OCI-LY1 (cell line): ENCODE data around the gene COX10.

ENCODE experiments used
- H2AFZ ChIP-seq: fragments of 200-600 bp; sonication (generic), shearing (Covaris generic); 2 replicates; pipeline ENCODE4 v1.6.0; 2014; ENCODE audit warnings: antibody characterized with exemption, mild to moderate bottlenecking, low read length
- H3F3A ChIP-seq: fragments of 200-600 bp; sonication (generic), shearing (Covaris generic); 2 replicates; pipeline ENCODE4 v1.6.0; 2014; ENCODE audit warnings: mild to moderate bottlenecking, antibody characterized with exemption, low read length, moderate library complexity; ENCODE audit not compliant: insufficient read depth
- H3K27ac ChIP-seq: fragments of 200-600 bp; sonication (generic); 2 replicates; pipeline ENCODE4 v1.5.1; 2014; ENCODE audit warnings: low read length, mixed run types, mild to moderate bottlenecking, low read depth; ENCODE audit not compliant: poor library complexity, severe bottlenecking
- H3K27me3 ChIP-seq: fragments of 200-600 bp; sonication (generic); 2 replicates; pipeline ENCODE4 v1.6.0; 2014; ENCODE audit warnings: antibody characterized with exemption, mild to moderate bottlenecking, low read length, moderate library complexity; ENCODE audit not compliant: insufficient read depth
- H3K36me3 ChIP-seq: fragments of 200-600 bp; sonication (generic); 2 replicates; pipeline ENCODE4 v1.6.1; 2014; ENCODE audit warnings: mild to moderate bottlenecking, antibody characterized with exemption, low read length, moderate library complexity, mixed read lengths; ENCODE audit not compliant: insufficient read depth
- H3K4me1 ChIP-seq: fragments of 200-600 bp; sonication (generic); 2 replicates; pipeline ENCODE4 v1.5.1; 2014; ENCODE audit warnings: mild to moderate bottlenecking, low read length, moderate library complexity; ENCODE audit not compliant: insufficient read depth, severe bottlenecking
- H3K4me2 ChIP-seq: fragments of 200-600 bp; sonication (generic), shearing (Covaris generic); 2 replicates; pipeline ENCODE4 v1.6.1; 2014; ENCODE audit warnings: low read length
- H3K4me3 ChIP-seq: fragments of 200-600 bp; sonication (generic); 2 replicates; pipeline ENCODE4 v1.5.1; 2014; ENCODE audit warnings: low read length, low read depth, mild to moderate bottlenecking, mixed read lengths; ENCODE audit not compliant: poor library complexity, severe bottlenecking
- H3K79me2 ChIP-seq: fragments of 200-600 bp; shearing (Covaris generic); 2 replicates; pipeline ENCODE4 v1.6.1; 2016; ENCODE audit warnings: mixed run types, low read length, mixed read lengths; ENCODE audit not compliant: insufficient read depth
- H3K9ac ChIP-seq: fragments of 200-600 bp; sonication (generic), shearing (Covaris generic); 2 replicates; pipeline ENCODE4 v1.6.1; 2014; ENCODE audit warnings: mild to moderate bottlenecking, low read length, mixed read lengths
- H3K9me2 ChIP-seq: fragments of 200-600 bp; sonication (generic), shearing (Covaris generic); 2 replicates; pipeline ENCODE4 v1.6.1; 2014; ENCODE audit warnings: low read depth, mild to moderate bottlenecking, low read length, mixed read lengths
- H3K9me3 ChIP-seq: fragments of 200-600 bp; shearing (Covaris generic); 2 replicates; pipeline ENCODE4 v1.6.1; 2014; ENCODE audit warnings: low read length, mixed read lengths
- H4K20me1 ChIP-seq: fragments of 200-600 bp; sonication (generic), shearing (Covaris generic); 2 replicates; pipeline ENCODE4 v1.6.0; 2016; ENCODE audit warnings: mild to moderate bottlenecking, low read length; ENCODE audit not compliant: insufficient read depth
- CTCF ChIP-seq: fragments of 200-600 bp; sonication (generic), shearing (Covaris generic); IDR thresholded peaks from 2 replicates; pipeline ENCODE4 v1.5.1; 2017; ENCODE audit warnings: mild to moderate bottlenecking, antibody characterized with exemption, low read length, moderate library complexity, mixed read lengths
- EZH2 ChIP-seq: fragments of 200-600 bp; sonication (generic), shearing (Covaris generic); IDR thresholded peaks from 2 replicates; pipeline ENCODE4 v1.8.0; 2017; ENCODE audit warnings: borderline replicate concordance, mixed run types, mild to moderate bottlenecking, antibody characterized with exemption, low read length, moderate library complexity, mixed read lengths

Gene COX10

DNA sequence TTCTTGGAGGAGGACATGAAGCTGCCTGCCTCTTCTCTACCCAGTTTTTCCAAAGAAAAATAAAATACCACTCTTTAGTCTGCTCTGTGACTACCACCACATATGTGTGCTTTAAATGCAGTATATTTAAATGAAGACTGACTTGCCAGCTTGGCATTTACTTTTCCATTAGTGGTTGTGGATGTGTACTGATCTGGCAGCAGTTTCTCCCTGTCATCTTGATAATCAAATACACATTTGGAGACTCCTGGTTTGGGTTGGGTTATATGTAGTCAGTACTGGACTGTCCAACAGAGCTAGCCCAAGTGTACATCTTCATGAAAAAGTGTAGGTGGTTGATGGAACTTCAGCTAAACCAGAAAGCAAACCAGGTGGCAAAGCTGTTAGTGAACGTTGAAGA is 19.9 kb downstream of the COX10 start:
- H3K27me3 ChIP-seq, result no peaks in the 10 kb centered on the region
- H3K9me3 ChIP-seq, result no peaks in the 10 kb centered on the region
- TF ChIP-seq CTCF (no peak), EZH2 (no peak)
- no peak overlapping the region for H3K9ac ChIP-seq
- H4K20me1 ChIP-seq, result no peaks in the 10 kb centered on the region
- no peaks in the 10 kb centered on the region for H3K9me2 ChIP-seq
- H3K4me1 ChIP-seq, result no peaks in the 10 kb centered on the region
- peaks cover 36% of the 10 kb centered on the region for H3K79me2 ChIP-seq
- H3K27ac ChIP-seq, result no peak overlapping the region
- H3K36me3 ChIP-seq, result peaks cover 14% of the 10 kb centered on the region; the same call in 1 of the 2 replicates
- no peak overlapping the region for H3K4me3 ChIP-seq
- H3K4me2 ChIP-seq, result no peak overlapping the region
- H3F3A ChIP-seq, result no peaks in the 10 kb centered on the region
- H2AFZ ChIP-seq, result no peak overlapping the region

GRCh38 chr17:14091367-14091766 is 22.1 kb downstream of the COX10 start:
- no peaks in the 10 kb centered on the region for H3F3A ChIP-seq
- peaks cover 23% of the 10 kb centered on the region for H3K79me2 ChIP-seq
- no peak overlapping the region for H3K4me2 ChIP-seq
- H4K20me1 ChIP-seq, result no peaks in the 10 kb centered on the region
- H2AFZ ChIP-seq, result no peak overlapping the region
- H3K4me1 ChIP-seq, result no peaks in the 10 kb centered on the region
- H3K9me3 ChIP-seq, result no peaks in the 10 kb centered on the region
- H3K9me2 ChIP-seq, result no peaks in the 10 kb centered on the region
- TF ChIP-seq CTCF (no peak), EZH2 (no peak)
- H3K9ac ChIP-seq, result no peak overlapping the region
- H3K27ac ChIP-seq, result no peak overlapping the region
- H3K36me3 ChIP-seq, result peaks cover 13% of the 10 kb centered on the region; the same call in 1 of the 2 replicates
- no peaks in the 10 kb centered on the region for H3K27me3 ChIP-seq
- H3K4me3 ChIP-seq, result no peak overlapping the region

GRCh38 chr17:14092808-14093207 is 23.5 kb downstream of the COX10 start:
- H3K36me3 ChIP-seq, result peaks cover 3% of the 10 kb centered on the region; the same call in 1 of the 2 replicates
- H4K20me1 ChIP-seq, result no peaks in the 10 kb centered on the region
- no peak overlapping the region for H3K4me3 ChIP-seq
- no peaks in the 10 kb centered on the region for H3K4me1 ChIP-seq
- H3K27me3 ChIP-seq, result no peaks in the 10 kb centered on the region
- no peak overlapping the region for H3K4me2 ChIP-seq
- no peaks in the 10 kb centered on the region for H3K9me3 ChIP-seq
- no peak overlapping the region for H3K27ac ChIP-seq
- H3K9me2 ChIP-seq, result no peaks in the 10 kb centered on the region
- H3F3A ChIP-seq, result no peaks in the 10 kb centered on the region
- no peak overlapping the region for H2AFZ ChIP-seq
- no peak overlapping the region for H3K9ac ChIP-seq
- TF ChIP-seq EZH2 (no peak), CTCF (no peak)
- peaks cover 23% of the 10 kb centered on the region for H3K79me2 ChIP-seq
